Measurements from ENCODE around the gene SEPTIN2. TPM values are rescaled to one million over a fixed set of nuclear protein-coding genes. Genes with fewer than 3 reads are reported as not detected.

The SEPTIN2 gene
- total RNA-seq, 4 donors from 2014 or later, result 295 to 372 (median 307) TPM

GRCh38 chr2:241279413-241279812 lies 36.3 kb upstream of the SEPTIN2 start:
- TF ChIP-seq, protein P1, sequence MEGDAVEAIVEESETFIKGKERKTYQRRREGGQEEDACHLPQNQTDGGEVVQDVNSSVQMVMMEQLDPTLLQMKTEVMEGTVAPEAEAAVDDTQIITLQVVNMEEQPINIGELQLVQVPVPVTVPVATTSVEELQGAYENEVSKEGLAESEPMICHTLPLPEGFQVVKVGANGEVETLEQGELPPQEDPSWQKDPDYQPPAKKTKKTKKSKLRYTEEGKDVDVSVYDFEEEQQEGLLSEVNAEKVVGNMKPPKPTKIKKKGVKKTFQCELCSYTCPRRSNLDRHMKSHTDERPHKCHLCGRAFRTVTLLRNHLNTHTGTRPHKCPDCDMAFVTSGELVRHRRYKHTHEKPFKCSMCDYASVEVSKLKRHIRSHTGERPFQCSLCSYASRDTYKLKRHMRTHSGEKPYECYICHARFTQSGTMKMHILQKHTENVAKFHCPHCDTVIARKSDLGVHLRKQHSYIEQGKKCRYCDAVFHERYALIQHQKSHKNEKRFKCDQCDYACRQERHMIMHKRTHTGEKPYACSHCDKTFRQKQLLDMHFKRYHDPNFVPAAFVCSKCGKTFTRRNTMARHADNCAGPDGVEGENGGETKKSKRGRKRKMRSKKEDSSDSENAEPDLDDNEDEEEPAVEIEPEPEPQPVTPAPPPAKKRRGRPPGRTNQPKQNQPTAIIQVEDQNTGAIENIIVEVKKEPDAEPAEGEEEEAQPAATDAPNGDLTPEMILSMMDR (IDR thresholded peaks at IDR 0.05), result no peak
- ATAC-seq (ENCODE audit: low FRiP score), result no peak
- DNase-seq (ENCODE audit: low spot score), result no peak

GRCh38 chr2:241279828-241280227 lies 35.9 kb upstream of the SEPTIN2 start:
- TF ChIP-seq, protein P1 (IDR thresholded peaks at IDR 0.05), result no peak
- ATAC-seq (ENCODE audit: low FRiP score) (no peak), DNase-seq (ENCODE audit: low spot score) (no peak)

- ATAC-seq (ENCODE audit: low FRiP score) (no peak), DNase-seq (ENCODE audit: low spot score) (no peak)
- TF ChIP-seq, protein P1 (IDR thresholded peaks at IDR 0.05), result no peak
Measured at GRCh38 chr2:241280291-241280690, 35.4 kb upstream of the SEPTIN2 start.

DNA sequence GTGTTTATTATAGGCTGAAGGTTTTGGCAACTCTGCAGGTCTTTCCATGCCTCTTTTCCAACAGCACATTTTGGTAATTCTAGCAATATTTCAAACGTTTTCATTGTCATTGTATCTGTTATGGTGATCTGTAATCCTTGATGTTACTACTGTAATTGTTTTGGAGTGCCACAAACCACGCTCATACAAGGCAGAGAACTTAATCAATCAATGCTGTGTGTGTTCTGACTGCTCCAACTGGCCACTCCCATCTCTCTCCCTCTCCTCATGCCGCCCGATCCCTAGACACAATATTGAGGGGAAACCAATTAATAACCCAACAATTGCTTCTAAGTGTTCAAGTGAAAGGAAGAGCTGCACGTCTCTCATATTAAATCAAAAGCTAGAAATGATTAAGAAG lies 33.2 kb upstream of the SEPTIN2 start:
- DNase-seq (ENCODE audit: low spot score) (no peak), ATAC-seq (ENCODE audit: low FRiP score) (no peak)
- TF ChIP-seq, protein P1 (IDR thresholded peaks at IDR 0.05), result no peak

- DNase-seq (ENCODE audit: low spot score) (no peak), ATAC-seq (ENCODE audit: low FRiP score) (no peak)
- TF ChIP-seq, protein P1 (IDR thresholded peaks at IDR 0.05), result no peak
Measured at GRCh38 chr2:241285596-241285995, 30.1 kb upstream of the SEPTIN2 start.

DNA sequence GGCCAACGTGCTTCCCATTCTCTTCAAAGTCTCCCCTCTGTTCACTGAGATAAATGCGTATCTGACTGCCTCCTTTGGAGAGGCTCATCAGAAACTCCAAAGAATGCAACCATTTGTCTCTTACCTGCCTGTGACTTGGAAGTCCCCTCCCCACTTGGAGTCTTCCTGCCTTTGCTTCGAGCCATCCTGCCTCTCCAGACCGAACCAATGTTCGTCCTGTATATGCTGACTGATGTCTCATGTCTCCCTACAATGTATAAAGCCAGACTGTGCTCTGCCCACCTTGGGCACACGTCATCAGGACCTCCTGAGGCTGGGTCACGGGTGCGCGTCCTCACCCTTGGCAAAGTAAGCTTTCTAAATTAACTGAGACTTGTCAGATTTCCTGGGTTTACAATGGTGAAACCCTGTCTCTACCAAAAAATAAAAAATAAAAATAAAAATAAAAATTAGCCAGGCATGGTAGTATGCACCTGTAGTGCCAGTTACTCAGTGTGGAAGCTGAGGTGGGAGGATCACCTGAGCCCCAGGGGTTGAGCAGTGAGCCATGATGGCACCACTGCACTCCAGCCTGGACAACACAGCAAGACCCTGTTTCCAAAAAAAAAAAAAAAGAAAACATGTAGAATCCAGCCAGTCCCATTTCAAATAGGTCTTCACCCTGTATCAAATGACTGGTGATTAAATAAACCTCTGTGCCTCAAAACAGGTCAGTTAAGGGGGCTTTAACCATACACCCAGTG lies 29.2 kb upstream of the SEPTIN2 start:
- DNase-seq (ENCODE audit: low spot score) (no peak), ATAC-seq (ENCODE audit: low FRiP score) (no peak)
- TF ChIP-seq, protein P1 (IDR thresholded peaks at IDR 0.05), result no peak

DNA sequence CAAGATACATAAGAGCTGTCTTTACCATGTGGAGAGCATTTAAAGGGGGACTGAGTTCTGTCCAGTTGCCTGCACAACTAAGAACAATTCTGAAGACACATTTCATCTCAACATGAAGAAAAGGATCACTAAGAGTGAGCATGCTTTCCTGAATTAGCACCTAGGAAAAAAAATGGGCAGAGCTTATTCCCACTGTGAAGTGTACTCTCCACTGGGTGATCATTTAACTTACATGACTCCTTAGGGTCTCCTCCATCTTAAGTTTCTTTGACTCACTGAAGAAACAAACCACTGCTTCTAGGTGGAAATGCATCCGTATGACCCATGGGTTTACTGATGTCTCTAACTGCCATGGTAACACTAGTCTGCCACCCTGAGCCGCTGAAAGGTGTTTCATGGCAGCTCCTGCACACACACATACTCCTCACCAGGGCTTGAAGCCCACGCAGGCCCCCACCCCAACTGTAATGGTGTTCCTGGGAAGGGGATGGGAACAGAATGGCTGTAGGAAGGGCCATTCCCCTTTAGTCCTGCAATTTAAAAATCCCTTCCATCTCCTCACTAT lies 27.3 kb upstream of the SEPTIN2 start:
- DNase-seq (ENCODE audit: low spot score), result no peak
- no peak for ATAC-seq (ENCODE audit: low FRiP score)
- TF ChIP-seq, protein P1 (IDR thresholded peaks at IDR 0.05), result no peak

Measured in omental fat pad (tissue), 4 donors.